ENCODE measurements around the gene CRYZL1. TPM values are rescaled to one million over a fixed set of nuclear protein-coding genes. Genes with fewer than 3 reads are reported as not detected.
"Not testable (repeated sequence)": the region's sequence is repeated elsewhere in the genome, so short reads cannot be mapped to it uniquely, and the experiment has no call there.

Gene CRYZL1
- total RNA-seq, 1 donor from 2014 or later: 34.6 TPM

DNA sequence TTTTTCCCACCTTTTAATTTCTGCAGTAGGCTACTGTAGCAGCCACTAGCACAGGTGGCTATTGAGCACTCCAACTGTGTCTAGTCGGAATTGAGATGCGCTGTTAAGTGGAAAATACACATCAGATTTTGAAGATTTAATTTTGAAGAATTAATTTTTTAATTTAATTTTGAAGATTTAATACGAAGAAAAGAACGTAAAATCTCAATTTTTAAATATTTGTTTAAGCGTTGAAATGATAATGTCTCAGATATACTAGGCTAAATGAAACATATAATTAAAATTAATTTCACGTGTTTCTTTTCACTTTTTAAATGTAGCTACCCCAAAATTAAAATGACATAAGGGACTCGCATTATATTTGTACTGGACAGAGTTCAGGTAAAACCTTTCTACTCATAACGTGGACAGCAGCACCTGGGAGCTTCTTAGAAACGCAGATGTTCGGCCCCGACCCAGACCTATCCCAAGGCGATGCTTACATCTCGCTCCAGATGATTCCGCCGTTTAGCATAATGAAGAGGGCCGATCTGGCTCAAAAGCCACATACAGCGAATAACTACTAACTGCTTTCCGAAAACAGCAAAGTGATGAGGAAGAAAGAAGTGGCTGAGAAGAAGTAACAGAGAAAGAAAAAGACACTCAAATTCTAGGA lies 717 bp downstream of the CRYZL1 start:
- intact Hi-C loops (cut with micrococcal nuclease): loop anchor here (5.0 kb wide), 4 partner anchors 391 to 1909 kb away; partner anchors contain the start of gene SCAF4

DNA sequence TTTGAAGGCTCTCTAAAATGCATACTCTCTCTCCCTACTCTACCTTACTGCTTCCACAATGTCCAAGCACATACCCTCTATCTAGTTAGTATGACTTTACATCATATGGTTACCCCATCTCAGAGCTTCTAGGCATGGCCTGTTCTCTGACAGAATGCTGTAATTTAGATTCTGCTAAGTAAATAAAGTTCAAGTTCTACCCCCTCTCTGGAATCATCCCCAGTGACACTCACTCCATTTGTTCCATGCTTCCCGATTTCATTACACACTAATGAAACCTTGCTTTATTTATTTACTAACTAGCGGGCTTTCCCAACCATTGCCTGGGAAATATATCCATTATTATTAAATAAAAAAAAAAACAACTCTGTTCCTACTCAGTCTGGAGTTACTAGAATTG lies 7.3 kb downstream of the CRYZL1 start:
- intact Hi-C loops (cut with micrococcal nuclease): no loop called here

DNA sequence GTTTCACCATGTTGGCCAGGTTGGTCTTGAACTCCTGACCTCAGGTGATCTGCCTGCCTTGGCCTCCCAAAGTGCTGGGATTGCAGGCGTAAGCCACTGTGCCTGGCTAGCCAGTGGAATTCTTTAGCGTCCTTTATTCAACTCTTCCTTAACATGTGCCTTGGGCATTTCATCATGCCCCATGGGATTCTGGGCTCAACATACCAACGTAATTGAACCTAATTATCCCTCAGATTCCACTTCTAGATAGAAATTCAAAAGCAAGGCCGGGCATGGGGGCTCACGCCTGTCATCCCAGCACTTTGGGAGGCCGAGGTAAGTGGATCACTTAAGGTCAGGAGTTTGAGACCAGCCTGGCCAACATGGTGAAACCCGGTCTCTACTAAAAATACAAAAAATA lies 15.4 kb downstream of the CRYZL1 start:
- intact Hi-C loops (cut with micrococcal nuclease): not testable (repeated sequence)

GRCh38 chr21:33622253-33622652 lies 19.3 kb downstream of the CRYZL1 start:
- intact Hi-C loops (cut with micrococcal nuclease): no loop called here

DNA sequence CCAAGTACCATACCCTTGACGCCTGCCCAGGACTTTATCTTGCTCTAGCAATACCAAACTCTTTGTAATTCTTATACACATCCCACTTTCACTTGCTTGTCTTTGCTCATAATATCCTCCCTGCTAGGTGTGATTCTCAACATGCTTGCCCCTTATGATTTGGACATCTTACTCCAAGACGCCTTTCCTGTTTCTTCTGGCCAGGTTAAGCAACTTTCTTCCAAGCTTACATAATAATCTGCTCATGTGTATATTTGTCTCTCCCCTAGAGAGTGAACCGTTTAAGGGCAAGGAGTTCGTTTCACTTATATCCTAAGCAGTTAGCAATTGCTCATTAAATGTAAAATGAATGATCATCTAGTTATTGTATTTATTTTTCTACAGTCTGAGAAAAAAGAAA lies 21.8 kb downstream of the CRYZL1 start:
- intact Hi-C loops (cut with micrococcal nuclease): no loop called here

GRCh38 chr21:33618407-33618806 lies 23.1 kb downstream of the CRYZL1 start:
- intact Hi-C loops (cut with micrococcal nuclease): no loop called here

- intact Hi-C loops (cut with micrococcal nuclease): not testable (repeated sequence)
These were observed 24.0 kb downstream of the CRYZL1 start for GRCh38 chr21:33617565-33617964.

- intact Hi-C loops (cut with micrococcal nuclease): no loop called here
These were observed 30.4 kb downstream of the CRYZL1 start for GRCh38 chr21:33611006-33611744.

- intact Hi-C loops (cut with micrococcal nuclease): loop anchor here (10.0 kb wide), 1 partner anchor 234 kb away; no protein-coding TSS in a partner anchor
These were observed 33.0 kb downstream of the CRYZL1 start for GRCh38 chr21:33608559-33608958.

DNA sequence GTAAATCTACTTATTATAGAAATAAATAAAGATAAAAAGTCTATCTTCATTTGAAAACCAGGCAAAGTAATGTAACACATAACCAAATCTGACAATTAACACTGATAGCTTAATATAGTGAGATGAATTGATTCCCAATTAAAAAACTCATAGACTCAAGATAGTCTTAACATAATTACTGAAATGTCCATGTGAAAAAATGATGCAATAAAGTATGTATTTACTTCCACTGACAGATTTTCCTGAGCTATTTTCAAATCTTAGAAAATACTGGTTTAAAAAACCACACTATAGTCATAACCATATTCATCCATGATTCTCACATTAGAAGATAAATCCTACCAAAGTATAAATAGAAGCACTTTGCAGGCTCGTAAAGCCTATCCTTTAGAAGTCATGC lies 43.5 kb downstream of the CRYZL1 start:
- intact Hi-C loops (cut with micrococcal nuclease): no loop called here

DNA sequence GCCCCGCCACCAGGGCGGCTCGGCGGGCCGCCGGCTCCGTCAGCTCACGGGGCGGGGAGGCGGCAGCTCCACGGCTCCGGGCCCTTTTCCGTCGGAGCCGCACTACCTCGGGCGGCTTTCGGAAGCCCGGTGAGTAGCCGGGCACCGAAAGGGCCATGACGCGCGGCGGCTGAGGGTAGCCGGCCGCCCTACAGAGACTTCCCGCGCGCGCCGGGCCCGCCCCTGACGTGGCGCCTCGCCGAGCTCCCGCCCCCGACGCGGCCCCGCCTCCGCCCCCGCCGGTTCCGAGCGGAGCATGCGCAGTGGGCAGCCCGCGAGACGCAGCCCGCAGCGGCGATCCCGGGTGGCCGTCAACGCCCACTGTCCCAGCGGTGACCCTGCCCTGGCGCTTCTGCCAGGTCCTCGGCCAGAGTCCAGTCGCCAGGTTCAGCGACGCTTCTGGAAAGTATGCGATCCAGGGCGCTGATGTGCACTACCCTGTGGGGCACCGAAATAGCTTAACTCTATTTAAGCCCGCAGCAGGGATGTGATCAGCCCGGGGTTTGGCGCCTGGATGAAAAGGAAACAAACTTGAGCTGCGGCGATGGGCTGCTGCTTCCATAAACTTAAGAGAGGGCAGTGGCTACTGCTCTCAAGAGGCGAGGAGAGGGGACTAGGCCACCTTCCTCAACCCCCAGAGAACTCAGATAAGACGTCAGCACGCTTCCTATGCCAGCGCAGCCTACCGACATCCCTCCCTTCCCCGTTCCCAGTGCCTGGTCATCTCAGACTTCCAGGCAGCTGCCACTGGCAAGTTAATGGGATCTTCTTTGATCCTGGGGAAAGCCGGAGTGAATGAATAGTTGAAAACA lies 52.8 kb downstream of the CRYZL1 start, which contains the start of gene DONSON:
Gene DONSON, minus strand, starts transcription at position 200 of the 851 bp plus-strand sequence. Its CDS starts 43 bp downstream, at position 157.
- intact Hi-C loops (cut with micrococcal nuclease): loop anchor here (1.0 to 10.0 kb wide), 10 partner anchors 17 to 354 kb away; partner anchors contain the start of genes ATP5PO, DNAJC28, IFNAR1 and IL10RB

GRCh38 chr21:33587792-33588484 lies 53.6 kb downstream of the CRYZL1 start:
- intact Hi-C loops (cut with micrococcal nuclease): loop anchor here (1.0 to 10.0 kb wide), 10 partner anchors 17 to 353 kb away; partner anchors contain the start of genes ATP5PO, DNAJC28, IFNAR1 and IL10RB

DNA sequence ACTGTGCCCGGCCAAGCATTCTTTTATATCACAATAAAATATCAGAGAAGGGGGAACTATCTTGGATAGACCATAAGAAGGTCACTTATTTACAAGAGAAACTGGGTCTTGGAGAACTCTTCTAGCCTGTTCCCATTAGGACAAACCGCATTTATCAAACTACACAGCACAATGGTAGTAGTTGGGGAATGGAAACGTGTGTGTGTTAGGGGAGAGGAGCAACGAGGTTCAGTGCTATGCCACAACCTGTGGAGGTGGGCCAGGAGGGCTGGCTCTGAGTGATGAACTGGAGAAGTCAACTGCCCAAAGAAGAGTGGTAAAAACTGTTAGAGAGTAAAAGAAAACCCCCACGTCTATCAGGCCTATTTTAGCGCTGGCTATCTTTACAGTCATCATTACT lies 54.6 kb downstream of the CRYZL1 start:
- intact Hi-C loops (cut with micrococcal nuclease): loop anchor here (10.0 kb wide), 2 partner anchors 262 to 352 kb away; partner anchors contain the start of gene IFNAR1

GRCh38 chr21:33584455-33584854 lies 57.1 kb downstream of the CRYZL1 start:
- intact Hi-C loops (cut with micrococcal nuclease): loop anchor here (10.0 kb wide), 2 partner anchors 260 to 350 kb away; partner anchors contain the start of gene IFNAR1

DNA sequence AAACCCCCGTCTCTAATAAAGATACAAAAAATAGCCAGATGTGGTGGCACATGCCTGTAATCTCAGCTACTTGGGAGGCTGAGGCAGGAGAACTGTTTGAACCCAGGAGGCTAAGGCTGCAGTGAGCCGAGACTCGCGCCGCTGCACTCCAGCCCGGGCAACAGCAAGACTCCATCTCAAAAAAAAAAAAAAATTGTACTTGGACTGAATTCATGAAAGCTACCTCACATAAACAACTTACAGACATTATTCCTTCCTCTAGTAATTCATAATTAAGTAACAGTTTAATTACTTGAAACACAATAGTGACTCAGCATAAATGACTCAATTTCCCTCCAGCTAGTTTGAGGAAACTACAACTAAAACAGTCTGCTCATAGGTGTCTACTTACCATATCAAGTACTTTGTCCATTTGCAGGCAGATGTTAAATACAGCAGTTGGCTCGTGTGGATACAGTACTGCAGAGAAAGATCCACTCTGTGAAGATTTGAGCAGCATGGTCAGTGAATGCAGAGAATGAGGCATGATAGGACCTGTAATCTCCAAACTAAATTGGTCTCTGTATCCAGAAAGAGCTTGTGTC lies 62.5 kb downstream of the CRYZL1 start:
- intact Hi-C loops (cut with micrococcal nuclease): no loop called here

GRCh38 chr21:33578214-33578613 lies 63.3 kb downstream of the CRYZL1 start:
- intact Hi-C loops (cut with micrococcal nuclease): no loop called here

DNA sequence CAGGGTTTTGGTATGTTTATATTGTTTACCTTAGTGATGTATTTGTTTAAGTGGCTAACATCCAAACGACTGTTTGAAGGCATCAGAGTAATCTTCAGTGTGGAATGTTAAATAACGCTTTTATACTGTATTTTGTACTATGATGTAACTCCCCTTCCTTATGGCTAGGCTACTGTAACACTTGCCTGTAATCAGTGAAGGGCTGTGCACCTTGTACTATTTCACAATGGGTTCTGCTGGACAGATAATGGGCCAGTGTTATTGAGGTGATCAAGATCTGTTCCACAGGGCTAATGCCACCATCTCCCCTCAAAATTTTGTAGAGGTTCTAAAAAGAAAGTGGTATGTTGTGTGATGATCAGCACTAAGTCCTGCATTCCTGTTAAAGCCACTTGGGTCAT lies 64.8 kb downstream of the CRYZL1 start:
- intact Hi-C loops (cut with micrococcal nuclease): not testable (repeated sequence)

GRCh38 chr21:33572350-33572749 lies 69.2 kb downstream of the CRYZL1 start:
- intact Hi-C loops (cut with micrococcal nuclease): no loop called here

GRCh38 chr21:33569991-33570390 lies 71.5 kb downstream of the CRYZL1 start:
- intact Hi-C loops (cut with micrococcal nuclease): loop anchor here (2.0 kb wide), 1 partner anchor 15 kb away; no protein-coding TSS in a partner anchor

DNA sequence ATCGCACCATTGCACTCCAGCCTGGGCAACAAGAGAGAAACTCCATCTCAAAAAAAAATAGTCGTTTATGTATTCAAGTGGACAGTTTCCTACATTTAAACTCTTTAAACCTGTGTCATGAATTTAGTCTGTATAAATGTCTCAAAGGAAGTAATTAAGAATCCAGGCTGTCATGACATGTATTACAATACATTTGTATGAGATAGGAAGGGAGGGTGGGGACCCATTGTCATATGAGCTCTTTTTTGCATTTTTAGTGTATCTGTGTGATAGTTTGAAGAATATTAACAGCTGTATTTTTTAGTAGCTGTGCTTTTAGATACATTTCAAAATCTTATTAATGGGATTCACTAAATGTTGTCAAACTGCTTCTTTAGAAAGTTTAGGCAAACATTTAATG lies 73.1 kb downstream of the CRYZL1 start:
- intact Hi-C loops (cut with micrococcal nuclease): no loop called here
